Stimulated activated CD4-positive, alpha-beta T cell treated with anti-CD3 and anti-CD28 coated beads, Interleukin-4, amount 100 ng/mL, for 24 hours (primary cell): ENCODE results near the gene HKDC1.
"Not testable (repeated sequence)": the region's sequence is repeated elsewhere in the genome, so short reads cannot be mapped to it uniquely, and the experiment has no call there.

Experiments used
- DNase-seq: peaks from one replicate; pipeline ENCODE4 v3.0.0-alpha.2; 2020

Gene HKDC1

DNA sequence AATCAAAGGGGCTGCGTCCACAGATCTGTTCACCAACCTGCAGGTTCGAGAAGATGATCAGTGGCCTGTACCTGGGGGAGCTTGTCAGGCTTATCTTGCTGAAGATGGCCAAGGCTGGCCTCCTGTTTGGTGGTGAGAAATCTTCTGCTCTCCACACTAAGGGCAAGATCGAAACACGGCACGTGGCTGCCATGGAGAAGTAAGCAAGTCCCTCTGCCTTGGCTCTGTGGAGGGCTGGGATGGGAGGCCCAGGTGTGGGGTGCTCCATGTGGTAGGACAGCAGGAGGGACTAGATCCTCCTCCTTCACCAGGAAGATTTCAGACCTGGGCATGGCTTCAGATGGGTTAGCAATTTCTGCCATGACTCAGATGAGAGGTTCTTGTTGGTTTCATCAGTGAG is 25.9 kb downstream of the HKDC1 start:
- no peak for DNase-seq

DNA sequence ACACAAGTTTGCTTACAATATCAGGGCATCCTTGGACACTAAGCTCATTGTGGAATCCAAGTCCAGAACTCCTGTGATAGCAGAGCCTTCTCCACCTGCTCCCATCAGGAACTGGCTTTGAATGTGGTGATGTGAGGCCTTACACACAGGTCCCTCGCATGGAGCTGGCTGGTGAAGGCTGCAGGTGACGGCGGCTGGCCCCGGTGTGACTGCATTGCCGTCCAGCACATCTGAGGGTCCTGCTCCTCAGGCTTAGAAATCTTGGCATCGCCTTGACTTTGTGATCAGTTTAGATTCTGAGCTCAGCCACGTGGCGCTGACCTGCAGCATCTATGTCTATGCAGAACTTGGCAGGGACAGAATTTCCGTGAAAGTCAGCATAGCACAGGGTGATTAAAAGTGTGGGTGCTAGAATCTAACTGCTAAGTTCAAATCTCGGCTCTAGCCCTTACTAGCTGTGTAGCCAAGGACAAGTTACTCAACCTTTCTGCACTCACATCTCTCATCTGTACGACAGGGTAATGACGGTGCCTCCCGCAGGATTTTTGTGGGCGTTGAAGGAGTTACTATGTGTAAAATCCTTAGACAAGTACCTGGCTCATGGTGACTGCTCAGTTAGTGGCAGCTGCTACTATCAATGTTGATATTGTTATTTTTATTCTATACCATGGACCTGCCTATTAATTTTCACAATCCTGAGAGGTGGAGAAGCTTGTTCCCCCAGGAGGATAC is 26.6 kb downstream of the HKDC1 start:
- DNase-seq: no peak

GRCh38 chr10:69247313-69247710 is 27.2 kb downstream of the HKDC1 start:
- no peak for DNase-seq

GRCh38 chr10:69248117-69248730 is 28.1 kb downstream of the HKDC1 start:
- no peak for DNase-seq

GRCh38 chr10:69250041-69250440 is 29.9 kb downstream of the HKDC1 start:
- DNase-seq: no peak

- not testable (repeated sequence) for DNase-seq
These were observed 31.3 kb downstream of the HKDC1 start for GRCh38 chr10:69251417-69251816.

GRCh38 chr10:69253171-69253570 is 33.0 kb downstream of the HKDC1 start:
- DNase-seq: no peak

DNA sequence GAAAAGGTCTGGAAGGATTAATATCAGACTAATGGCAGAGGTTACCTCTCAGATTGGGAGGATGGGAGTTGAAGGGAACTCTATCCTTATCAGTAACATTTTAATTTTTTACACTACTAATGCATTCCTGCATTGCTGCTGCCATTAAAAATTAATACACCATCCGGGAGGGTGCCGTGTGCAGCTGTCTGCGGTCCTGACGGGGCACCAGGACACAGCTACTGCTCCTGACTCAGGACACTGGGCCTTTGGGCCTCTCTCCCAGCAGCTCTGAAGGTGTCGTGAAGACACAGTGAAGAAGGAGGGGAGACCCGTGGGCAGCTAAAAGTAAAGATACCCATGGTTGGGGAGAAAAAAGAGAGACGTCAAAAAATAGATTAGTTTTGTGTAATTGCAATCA is 34.7 kb downstream of the HKDC1 start:
- DNase-seq: no peak

- DNase-seq: no peak
These were observed 39.6 kb downstream of the HKDC1 start for GRCh38 chr10:69259547-69260243.

DNA sequence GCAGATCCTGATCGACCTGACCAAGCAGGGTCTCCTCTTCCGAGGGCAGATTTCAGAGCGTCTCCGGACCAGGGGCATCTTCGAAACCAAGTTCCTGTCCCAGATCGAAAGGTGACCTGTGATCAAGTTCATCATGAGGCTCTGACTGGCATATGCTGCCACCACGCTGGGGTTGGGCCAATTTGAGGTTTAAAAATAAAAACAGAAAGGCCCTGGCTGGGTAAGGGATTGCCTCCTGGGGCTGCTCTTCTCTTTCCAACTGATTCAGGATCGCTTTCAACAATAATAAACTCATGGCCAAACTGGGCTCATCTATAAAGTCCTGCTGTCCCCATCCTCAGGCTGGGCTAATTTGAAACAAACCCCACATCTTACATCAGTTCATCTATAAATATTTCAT is 41.1 kb downstream of the HKDC1 start:
- no peak for DNase-seq

DNA sequence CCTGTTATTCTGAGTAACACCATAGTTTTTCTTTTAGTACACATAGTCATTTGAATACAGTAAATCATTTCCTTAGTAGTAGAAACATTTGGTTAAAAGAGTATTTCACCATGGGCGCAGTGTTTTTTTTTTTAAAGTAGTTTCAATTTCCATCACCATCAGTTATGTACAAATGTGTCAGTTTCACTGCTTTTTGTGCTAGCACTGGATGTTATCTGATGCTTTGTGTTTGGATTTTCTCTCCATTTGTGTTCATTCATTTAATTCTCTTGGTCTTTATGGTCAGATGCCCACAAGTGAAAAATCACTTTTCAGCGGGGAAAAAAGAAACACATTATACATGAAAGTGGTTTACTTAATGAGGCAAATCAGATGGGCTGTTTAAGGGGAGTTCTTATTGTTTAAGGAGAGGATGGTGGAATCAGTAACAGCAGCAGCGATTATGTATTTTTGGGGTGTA is 42.2 kb downstream of the HKDC1 start:
- DNase-seq: no peak

- DNase-seq: no peak
These were observed 45.4 kb downstream of the HKDC1 start for GRCh38 chr10:69265521-69265920.

GRCh38 chr10:69268761-69269416 is 48.8 kb downstream of the HKDC1 start:
- no peak for DNase-seq

GRCh38 chr10:69269761-69270160 is 49.6 kb downstream of the HKDC1 start:
- DNase-seq: no peak

DNA sequence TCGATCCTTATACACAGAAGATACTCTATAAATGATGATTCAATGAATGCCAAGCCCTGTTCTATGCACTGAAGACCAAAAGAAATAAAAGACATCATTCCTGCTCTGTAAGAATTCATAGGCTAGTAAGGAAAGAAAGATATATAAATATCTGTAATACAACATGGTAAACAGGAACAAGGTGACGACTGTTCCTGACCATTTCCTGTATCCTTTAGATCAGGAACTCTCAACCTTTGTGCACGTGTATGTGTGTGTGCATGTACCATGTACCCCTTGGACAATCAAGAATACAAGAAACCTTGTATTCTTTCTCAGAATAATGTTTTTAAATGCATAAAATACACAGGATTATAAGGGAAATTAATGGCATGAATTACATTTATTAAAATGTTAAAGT is 50.9 kb downstream of the HKDC1 start:
- no peak for DNase-seq

- DNase-seq: no peak
These were observed 52.5 kb downstream of the HKDC1 start for GRCh38 chr10:69272624-69273023.

- DNase-seq: no peak
These were observed 55.3 kb downstream of the HKDC1 start for GRCh38 chr10:69275444-69275843.

DNA sequence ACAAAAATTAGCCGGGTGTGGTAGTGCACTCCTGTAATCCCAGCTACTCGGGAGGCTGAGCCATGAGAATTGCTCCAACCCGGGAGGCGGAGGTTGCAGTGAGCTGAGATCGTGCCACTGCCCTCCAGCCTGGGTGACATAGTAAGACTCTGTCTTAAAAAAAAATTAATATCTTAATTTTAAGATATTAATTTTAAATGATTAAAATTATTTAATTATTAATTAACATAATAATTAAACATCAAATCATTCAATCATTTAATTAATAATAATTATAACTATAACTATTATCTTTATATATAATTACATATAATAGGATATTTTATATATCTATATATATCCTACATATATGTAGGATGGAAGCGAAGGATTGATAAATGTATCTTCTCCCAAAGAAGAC is 56.4 kb downstream of the HKDC1 start:
- DNase-seq: no peak

- no peak for DNase-seq
These were observed 58.4 kb downstream of the HKDC1 start, which contains the start of gene HK1 for GRCh38 chr10:69278446-69278963. HK1 (plus strand) TSS chr10:69278496.

- DNase-seq: no peak
These were observed 59.0 kb downstream of the HKDC1 start for GRCh38 chr10:69279110-69279509.

GRCh38 chr10:69281507-69282413 is 61.6 kb downstream of the HKDC1 start:
- DNase-seq: no peak

DNA sequence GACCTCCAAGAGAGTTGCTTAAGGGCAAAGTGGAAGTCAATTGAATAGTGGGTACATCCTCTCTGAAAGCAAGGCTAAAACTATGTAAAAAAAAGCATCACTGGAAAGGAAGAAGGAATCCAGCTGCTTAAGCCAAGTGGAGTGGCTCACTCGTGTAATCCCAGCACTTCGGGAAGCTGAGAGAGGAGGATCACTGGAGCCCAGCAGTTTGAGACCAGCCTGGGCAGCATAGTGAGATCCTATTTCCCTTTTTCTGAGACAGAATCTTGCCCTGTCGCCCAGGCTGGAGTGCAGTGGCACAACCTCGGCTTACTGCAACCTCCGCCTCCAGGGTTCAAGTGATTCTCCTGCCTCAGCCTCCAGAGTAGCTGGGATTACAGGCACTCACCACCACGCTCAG is 64.3 kb downstream of the HKDC1 start:
- DNase-seq: not testable (repeated sequence)
